ENCODE measurements around the gene ATP11B.

Gene ATP11B

GRCh38 chr3:182891364-182891763, 98.1 kb downstream of the ATP11B start:
- no peak overlapping the region for H3K4me3 ChIP-seq (ENCODE audit: low read depth, low read length)
- no peak for TF ChIP-seq CTCF (IDR thresholded peaks at IDR 0.05; ENCODE audit: low read depth, low read length)
- DNase-seq (ENCODE audit: low read depth, low spot score) = no peak
- in situ Hi-C loops (cut with HindIII; ENCODE audit: low sequenced_read_pairs) = no loop called here

- DNase-seq (ENCODE audit: low read depth, low spot score) = no peak
- H3K4me3 ChIP-seq (ENCODE audit: low read depth, low read length) = no peak overlapping the region
- in situ Hi-C loops (cut with HindIII; ENCODE audit: low sequenced_read_pairs) = no loop called here
- no peak for TF ChIP-seq CTCF (IDR thresholded peaks at IDR 0.05; ENCODE audit: low read depth, low read length)
Observed at GRCh38 chr3:182892226-182892625, 98.9 kb downstream of the ATP11B start.

- H3K4me3 ChIP-seq (ENCODE audit: low read depth, low read length) = no peak overlapping the region
- TF ChIP-seq CTCF (IDR thresholded peaks at IDR 0.05; ENCODE audit: low read depth, low read length) = no peak
- DNase-seq (ENCODE audit: low read depth, low spot score) = no peak
- in situ Hi-C loops (cut with HindIII; ENCODE audit: low sequenced_read_pairs) = no loop called here
Observed at GRCh38 chr3:182895513-182896112, 102.3 kb downstream of the ATP11B start.

GRCh38 chr3:182896553-182896952, 103.2 kb downstream of the ATP11B start:
- TF ChIP-seq CTCF (IDR thresholded peaks at IDR 0.05; ENCODE audit: low read depth, low read length) = no peak
- no peak for DNase-seq (ENCODE audit: low read depth, low spot score)
- H3K4me3 ChIP-seq (ENCODE audit: low read depth, low read length) = no peak overlapping the region
- in situ Hi-C loops (cut with HindIII; ENCODE audit: low sequenced_read_pairs) = no loop called here

GRCh38 chr3:182902236-182902635, 108.9 kb downstream of the ATP11B start:
- in situ Hi-C loops (cut with HindIII; ENCODE audit: low sequenced_read_pairs) = no loop called here
- no peak for TF ChIP-seq CTCF (IDR thresholded peaks at IDR 0.05; ENCODE audit: low read depth, low read length)
- no peak for DNase-seq (ENCODE audit: low read depth, low spot score)
- H3K4me3 ChIP-seq (ENCODE audit: low read depth, low read length) = no peak overlapping the region

GRCh38 chr3:182904164-182904563, 110.9 kb downstream of the ATP11B start:
- in situ Hi-C loops (cut with HindIII; ENCODE audit: low sequenced_read_pairs) = no loop called here
- peak; percentile 30 for TF ChIP-seq CTCF (IDR thresholded peaks at IDR 0.05; ENCODE audit: low read depth, low read length)
- no peak overlapping the region for H3K4me3 ChIP-seq (ENCODE audit: low read depth, low read length)
- no peak for DNase-seq (ENCODE audit: low read depth, low spot score)

GRCh38 chr3:182905623-182906022, 112.3 kb downstream of the ATP11B start:
- DNase-seq (ENCODE audit: low read depth, low spot score) = no peak
- TF ChIP-seq CTCF (IDR thresholded peaks at IDR 0.05; ENCODE audit: low read depth, low read length) = no peak
- in situ Hi-C loops (cut with HindIII; ENCODE audit: low sequenced_read_pairs) = no loop called here
- H3K4me3 ChIP-seq (ENCODE audit: low read depth, low read length) = no peak overlapping the region

Data from astrocyte of the spinal cord (primary cell).